ENCODE data around the gene GPSM1. TPM values are rescaled to one million over a fixed set of nuclear protein-coding genes. Genes with fewer than 3 reads are reported as not detected.

The GPSM1 gene
- total RNA-seq, 4 donors from 2014 or later, result 28.8 to 95.1 (median 38.1) TPM

- Histone ChIP-seq H3K36me3 (no peaks in the 10 kb centered on the region), H3K9me3 (no peaks in the 10 kb centered on the region), H3K4me1 (no peaks in the 10 kb centered on the region), H3K4me3 (no peak overlapping the region), H3K27me3 (peaks cover 0 to 46% of the 10 kb centered on the region in 2 donors), H3K27ac (no peak overlapping the region)
- TF ChIP-seq EP300 (IDR thresholded peaks at IDR 0.05) (no peak), CTCF (IDR thresholded peaks at IDR 0.05) (no peak), POLR2A (IDR thresholded peaks at IDR 0.05) (no peak)
- no peak for DNase-seq (ENCODE audit: low spot score in 2 of 2)
- WGBS, 2 donors, result 86 to 90% methylated on average over 5 to 10 of the region's 19 CpGs
These were observed 35.3 kb upstream of the GPSM1 start for GRCh38 chr9:136292026-136292538.

GRCh38 chr9:136292591-136293448 lies 34.5 kb upstream of the GPSM1 start:
- H3K27me3 ChIP-seq, result peaks cover 0 to 40% of the 10 kb centered on the region in 2 donors
- TF ChIP-seq POLR2A (IDR thresholded peaks at IDR 0.05) (no peak), CTCF (IDR thresholded peaks at IDR 0.05) (no peak), EP300 (IDR thresholded peaks at IDR 0.05) (no peak)
- H3K9me3 ChIP-seq, result no peaks in the 10 kb centered on the region
- H3K4me1 ChIP-seq, result no peaks in the 10 kb centered on the region
- H3K27ac ChIP-seq, result no peak overlapping the region
- H3K4me3 ChIP-seq, result no peak overlapping the region
- WGBS, 2 donors, result 81 to 86% methylated on average over 15 to 25 of the region's 34 CpGs
- H3K36me3 ChIP-seq, result no peaks in the 10 kb centered on the region
- DNase-seq (ENCODE audit: low spot score in 2 of 2), result no peak

- H3K27me3 ChIP-seq, result peaks cover 0 to 33% of the 10 kb centered on the region in 2 donors
- no peak overlapping the region for H3K27ac ChIP-seq
- 86% methylated on average over 14 of the region's 14 CpGs for WGBS, 2 donors
These were observed 33.8 kb upstream of the GPSM1 start for GRCh38 chr9:136293476-136294077.

GRCh38 chr9:136294437-136294836 lies 32.9 kb upstream of the GPSM1 start:
- no peaks in the 10 kb centered on the region for H3K9me3 ChIP-seq
- H3K4me1 ChIP-seq, result no peaks in the 10 kb centered on the region
- WGBS, 2 donors, result 59 to 60% methylated on average over 2 to 3 of the region's 5 CpGs
- TF ChIP-seq EP300 (IDR thresholded peaks at IDR 0.05) (no peak), POLR2A (IDR thresholded peaks at IDR 0.05) (no peak), CTCF (IDR thresholded peaks at IDR 0.05) (no peak)
- DNase-seq (ENCODE audit: low spot score in 2 of 2), result no peak
- H3K36me3 ChIP-seq, result no peaks in the 10 kb centered on the region
- H3K27me3 ChIP-seq, result peaks cover 0 to 31% of the 10 kb centered on the region in 2 donors
- no peak overlapping the region for H3K4me3 ChIP-seq
- no peak overlapping the region for H3K27ac ChIP-seq

More at GRCh38 chr9:136293476-136294077, 33.8 kb upstream of the GPSM1 start:
- H3K9me3 ChIP-seq, result no peaks in the 10 kb centered on the region
- TF ChIP-seq CTCF (IDR thresholded peaks at IDR 0.05) (no peak), EP300 (IDR thresholded peaks at IDR 0.05) (no peak), POLR2A (IDR thresholded peaks at IDR 0.05) (no peak)
- no peak for DNase-seq (ENCODE audit: low spot score in 2 of 2)
- no peaks in the 10 kb centered on the region for H3K4me1 ChIP-seq
- H3K36me3 ChIP-seq, result no peaks in the 10 kb centered on the region
- no peak overlapping the region for H3K4me3 ChIP-seq

GRCh38 chr9:136295055-136295454 lies 32.3 kb upstream of the GPSM1 start:
- WGBS, 2 donors, result 86 to 87% methylated on average over 16 of the region's 16 CpGs
- peaks cover 0 to 29% of the 10 kb centered on the region in 2 donors for H3K27me3 ChIP-seq
- TF ChIP-seq CTCF (IDR thresholded peaks at IDR 0.05) (no peak), POLR2A (IDR thresholded peaks at IDR 0.05) (no peak), EP300 (IDR thresholded peaks at IDR 0.05) (no peak)

More at GRCh38 chr9:136295055-136295454, 32.3 kb upstream of the GPSM1 start:
- no peak for DNase-seq (ENCODE audit: low spot score in 2 of 2)
- Histone ChIP-seq H3K4me1 (no peaks in the 10 kb centered on the region), H3K36me3 (no peaks in the 10 kb centered on the region), H3K4me3 (no peak overlapping the region), H3K27ac (no peak overlapping the region), H3K9me3 (no peaks in the 10 kb centered on the region)

Data from tibial nerve (tissue), 4 donors.